Measurements from ENCODE around the gene RCAN2.

Gene RCAN2

GRCh38 chr6:46219661-46220060 is 271.6 kb downstream of the RCAN2 start:
- TF ChIP-seq, protein P1, sequence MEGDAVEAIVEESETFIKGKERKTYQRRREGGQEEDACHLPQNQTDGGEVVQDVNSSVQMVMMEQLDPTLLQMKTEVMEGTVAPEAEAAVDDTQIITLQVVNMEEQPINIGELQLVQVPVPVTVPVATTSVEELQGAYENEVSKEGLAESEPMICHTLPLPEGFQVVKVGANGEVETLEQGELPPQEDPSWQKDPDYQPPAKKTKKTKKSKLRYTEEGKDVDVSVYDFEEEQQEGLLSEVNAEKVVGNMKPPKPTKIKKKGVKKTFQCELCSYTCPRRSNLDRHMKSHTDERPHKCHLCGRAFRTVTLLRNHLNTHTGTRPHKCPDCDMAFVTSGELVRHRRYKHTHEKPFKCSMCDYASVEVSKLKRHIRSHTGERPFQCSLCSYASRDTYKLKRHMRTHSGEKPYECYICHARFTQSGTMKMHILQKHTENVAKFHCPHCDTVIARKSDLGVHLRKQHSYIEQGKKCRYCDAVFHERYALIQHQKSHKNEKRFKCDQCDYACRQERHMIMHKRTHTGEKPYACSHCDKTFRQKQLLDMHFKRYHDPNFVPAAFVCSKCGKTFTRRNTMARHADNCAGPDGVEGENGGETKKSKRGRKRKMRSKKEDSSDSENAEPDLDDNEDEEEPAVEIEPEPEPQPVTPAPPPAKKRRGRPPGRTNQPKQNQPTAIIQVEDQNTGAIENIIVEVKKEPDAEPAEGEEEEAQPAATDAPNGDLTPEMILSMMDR (IDR thresholded peaks at IDR 0.05; ENCODE audit: low read depth, low read length, missing control alignments) = no peak
- no peak for DNase-seq (ENCODE audit: low read depth)
- no peak overlapping the region for H3K4me3 ChIP-seq (ENCODE audit: low read depth, low read length)

DNA sequence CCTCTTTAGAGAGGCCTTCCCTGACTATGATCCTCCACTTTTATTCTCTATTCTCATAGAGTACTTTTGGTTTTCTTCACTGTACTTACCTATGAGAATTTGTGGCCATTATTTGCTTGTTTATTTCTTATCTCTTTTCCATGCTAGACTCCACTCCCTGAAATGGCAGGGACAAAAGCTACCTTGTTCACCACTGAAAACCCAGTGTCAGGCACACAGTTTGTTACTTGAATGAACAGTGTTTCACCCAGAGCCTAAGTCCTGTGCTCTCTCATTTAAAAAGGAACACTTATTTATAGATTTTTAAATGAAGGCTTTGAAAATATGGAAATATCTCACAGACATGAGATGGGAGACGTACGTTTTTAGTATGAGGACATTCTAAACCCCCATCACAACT is 272.8 kb downstream of the RCAN2 start:
- TF ChIP-seq, protein P1 (IDR thresholded peaks at IDR 0.05; ENCODE audit: low read depth, low read length, missing control alignments) = no peak
- no peak overlapping the region for H3K4me3 ChIP-seq (ENCODE audit: low read depth, low read length)
- no peak for DNase-seq (ENCODE audit: low read depth)

DNA sequence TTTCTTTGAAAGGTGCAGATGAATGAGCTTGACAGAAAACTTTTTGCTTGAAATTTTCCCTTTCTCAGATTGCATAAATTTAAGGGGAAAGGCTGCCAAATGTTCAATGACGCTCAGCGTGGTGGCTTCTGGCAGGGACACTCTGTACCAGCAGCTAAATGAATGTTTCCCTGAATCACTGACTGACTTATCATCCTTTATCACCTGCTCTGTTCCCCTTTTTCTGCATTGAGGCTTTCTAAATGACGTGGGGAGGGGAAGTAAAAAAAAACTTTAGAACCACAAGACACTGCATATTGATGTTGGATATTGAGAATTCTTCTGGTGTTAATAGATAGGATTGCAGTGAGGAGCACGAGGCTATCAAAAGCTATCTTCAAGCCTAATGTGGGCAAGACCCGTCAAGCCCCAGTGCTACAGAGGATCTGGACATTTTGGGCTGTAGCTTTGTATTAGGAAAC is 273.5 kb downstream of the RCAN2 start:
- TF ChIP-seq, protein P1 (IDR thresholded peaks at IDR 0.05; ENCODE audit: low read depth, low read length, missing control alignments) = no peak
- no peak overlapping the region for H3K4me3 ChIP-seq (ENCODE audit: low read depth, low read length)
- DNase-seq (ENCODE audit: low read depth) = peak; percentile 47

DNA sequence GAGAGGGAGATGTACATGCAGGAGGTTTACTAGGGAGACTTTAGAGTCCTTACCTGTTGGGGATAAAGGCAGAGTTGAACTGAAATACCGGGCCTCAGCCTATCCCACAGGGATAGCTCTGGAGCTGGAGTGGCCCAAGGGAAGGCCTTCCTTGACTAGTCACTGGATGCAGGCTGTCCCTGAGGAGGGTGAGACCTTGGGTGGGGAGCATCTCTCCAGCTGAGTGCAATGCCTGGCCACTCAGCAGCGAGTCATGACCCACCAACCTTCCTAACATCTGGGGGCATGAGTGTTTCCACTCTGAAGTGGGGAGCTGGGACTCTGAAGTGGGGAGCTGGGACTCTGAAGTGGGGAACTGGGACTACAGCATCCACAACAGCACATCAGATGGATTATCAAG is 274.4 kb downstream of the RCAN2 start:
- H3K4me3 ChIP-seq (ENCODE audit: low read depth, low read length) = no peak overlapping the region
- no peak for DNase-seq (ENCODE audit: low read depth)

DNA sequence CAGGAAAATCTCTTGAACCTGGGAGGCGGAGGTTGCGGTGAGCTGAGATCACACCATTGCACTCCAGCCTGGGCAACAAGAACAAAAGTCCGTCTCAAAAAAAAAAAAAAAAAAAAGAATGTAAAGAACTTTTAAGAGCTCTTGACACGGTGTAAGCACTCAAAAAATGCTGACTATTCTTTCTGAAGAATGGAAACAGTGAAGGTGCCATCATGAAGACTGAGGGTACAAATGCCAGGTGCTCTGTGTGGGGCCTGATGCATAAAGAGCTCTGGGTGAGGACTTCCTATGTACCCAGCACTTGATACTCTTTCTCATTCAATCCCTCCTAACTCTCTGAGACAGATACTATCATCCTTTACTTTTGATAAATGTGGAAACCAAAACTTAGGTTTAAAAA is 275.5 kb downstream of the RCAN2 start:
- no peak for DNase-seq (ENCODE audit: low read depth)
- H3K4me3 ChIP-seq (ENCODE audit: low read depth, low read length) = no peak overlapping the region
- TF ChIP-seq, protein P1 (IDR thresholded peaks at IDR 0.05; ENCODE audit: low read depth, low read length, missing control alignments) = no peak

More for the DNA sequence above, 274.4 kb downstream of the RCAN2 start:
- TF ChIP-seq, protein P1 (IDR thresholded peaks at IDR 0.05; ENCODE audit: low read depth, low read length, missing control alignments) = no peak

DNA sequence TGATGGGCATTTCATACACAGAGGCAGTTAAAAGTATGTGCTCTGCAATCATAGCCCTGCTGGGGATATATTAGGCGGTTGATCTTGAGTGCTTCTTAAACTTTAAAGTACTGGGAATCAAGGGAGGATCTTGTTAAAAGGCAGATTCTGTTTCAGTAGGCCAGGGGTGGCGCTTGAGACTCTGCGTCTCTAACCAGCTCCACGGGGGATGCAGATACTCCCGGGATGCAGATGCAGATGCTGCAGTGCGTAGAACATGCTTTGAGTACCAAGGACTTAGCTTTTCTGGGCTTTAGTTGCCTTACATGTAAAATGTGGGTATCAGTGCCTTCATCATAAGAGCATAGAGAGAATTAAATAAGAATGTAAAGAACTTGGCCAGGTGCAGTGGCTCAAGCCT is 276.0 kb downstream of the RCAN2 start:
- no peak overlapping the region for H3K4me3 ChIP-seq (ENCODE audit: low read depth, low read length)
- DNase-seq (ENCODE audit: low read depth) = no peak
- TF ChIP-seq, protein P1 (IDR thresholded peaks at IDR 0.05; ENCODE audit: low read depth, low read length, missing control alignments) = no peak

DNA sequence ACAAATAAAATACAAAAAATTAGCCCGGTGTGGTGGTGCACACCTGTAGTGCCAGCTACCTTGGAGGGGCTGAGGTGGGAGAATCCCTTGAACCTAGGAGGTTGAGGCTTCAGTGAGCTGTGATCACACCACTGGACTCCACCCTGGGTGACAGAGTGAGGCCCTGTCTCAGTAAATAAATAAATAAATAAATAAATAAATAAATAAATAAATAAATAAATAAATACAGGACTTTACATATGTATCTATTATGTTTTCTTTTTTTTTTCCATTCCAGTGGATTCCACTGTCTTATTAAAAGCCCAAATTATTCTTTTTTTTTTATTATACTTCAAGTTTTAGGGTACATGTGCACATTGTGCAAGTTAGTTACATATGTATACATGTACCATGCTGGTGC is 279.3 kb downstream of the RCAN2 start:
- TF ChIP-seq, protein P1 (IDR thresholded peaks at IDR 0.05; ENCODE audit: low read depth, low read length, missing control alignments) = no peak
- H3K4me3 ChIP-seq (ENCODE audit: low read depth, low read length) = no peak overlapping the region
- no peak for DNase-seq (ENCODE audit: low read depth)
